ENCODE data around the gene FNDC5. TPM values are rescaled to one million over a fixed set of nuclear protein-coding genes. Genes with fewer than 3 reads are reported as not detected.

Gene FNDC5
- total RNA-seq, 3 donors from 2014 or later (not counting 1 experiment from before 2014, with no cell fraction given), result 0.36 TPM; not detected in 2

GRCh38 chr1:32868085-32868484, 2.6 kb downstream of the FNDC5 start:
- Mint-ChIP-seq H3K36me3 (no peaks in the 10 kb centered on the region), H3K4me3 (no peak overlapping the region), H3K9me3 (no peaks in the 10 kb centered on the region), H3K4me1 (peaks cover 0 to 26% of the 10 kb centered on the region in 2 donors), H3K27ac (no peak overlapping the region), H3K27me3 (ENCODE audit: low read depth in 2 of 2) (peaks cover 10 to 28% of the 10 kb centered on the region in 2 donors)
- H3K36me3 ChIP-seq (ENCODE audit: control insufficient read depth, insufficient read depth, low read length), result peaks cover 5% of the 10 kb centered on the region
- intact Hi-C loops (cut with micrococcal nuclease), result no loop called here
- no peaks in the 10 kb centered on the region for H3K9me3 ChIP-seq (ENCODE audit: control insufficient read depth, insufficient read depth, low read length)
- peaks cover 26% of the 10 kb centered on the region for H3K4me1 ChIP-seq (ENCODE audit: control insufficient read depth, insufficient read depth, low read length)
- TF ChIP-seq CTCF (IDR thresholded peaks at IDR 0.05), result no peak
- DNase-seq, result no peak
- no peak for ATAC-seq
- peaks cover 21% of the 10 kb centered on the region for H3K27me3 ChIP-seq (ENCODE audit: control insufficient read depth, insufficient read depth, low read length)
- H3K27ac ChIP-seq (ENCODE audit: low read length), result no peak overlapping the region
- no peak overlapping the region for H3K4me3 ChIP-seq (ENCODE audit: low read length)
- WGBS (ENCODE audit: insufficient coverage), result 97% methylated on average over 13 of the region's 13 CpGs

GRCh38 chr1:32867671-32868070, 3.0 kb downstream of the FNDC5 start:
- Histone ChIP-seq H3K4me3 (ENCODE audit: low read length) (no peak overlapping the region), H3K9me3 (ENCODE audit: control insufficient read depth, insufficient read depth, low read length) (no peaks in the 10 kb centered on the region), H3K27ac (ENCODE audit: low read length) (no peak overlapping the region), H3K27me3 (ENCODE audit: control insufficient read depth, insufficient read depth, low read length) (peaks cover 21% of the 10 kb centered on the region), H3K36me3 (ENCODE audit: control insufficient read depth, insufficient read depth, low read length) (peaks cover 9% of the 10 kb centered on the region), H3K4me1 (ENCODE audit: control insufficient read depth, insufficient read depth, low read length) (peaks cover 24% of the 10 kb centered on the region)
- ATAC-seq (no peak), DNase-seq (no peak)
- intact Hi-C loops (cut with micrococcal nuclease), result no loop called here
- H3K27ac Mint-ChIP-seq, result no peak overlapping the region
- peaks cover 10 to 26% of the 10 kb centered on the region in 2 donors for H3K27me3 Mint-ChIP-seq (ENCODE audit: low read depth in 2 of 2)
- no peaks in the 10 kb centered on the region for H3K9me3 Mint-ChIP-seq
- no peak overlapping the region for H3K4me3 Mint-ChIP-seq
- peaks cover 2% of the 10 kb centered on the region for H3K36me3 Mint-ChIP-seq
- H3K4me1 Mint-ChIP-seq, result peaks cover 3 to 23% of the 10 kb centered on the region in 2 donors
- TF ChIP-seq CTCF (IDR thresholded peaks at IDR 0.05), result no peak
- 92% methylated on average over 7 of the region's 7 CpGs for WGBS (ENCODE audit: insufficient coverage)

GRCh38 chr1:32867151-32867550, 3.6 kb downstream of the FNDC5 start:
- Mint-ChIP-seq H3K9me3 (no peaks in the 10 kb centered on the region), H3K36me3 (peaks cover 8% of the 10 kb centered on the region), H3K27ac (no peak overlapping the region), H3K4me3 (no peak overlapping the region), H3K4me1 (peaks cover 6 to 20% of the 10 kb centered on the region in 2 donors), H3K27me3 (ENCODE audit: low read depth in 2 of 2) (peaks cover 10 to 24% of the 10 kb centered on the region in 2 donors)
- peaks cover 19% of the 10 kb centered on the region for H3K4me1 ChIP-seq (ENCODE audit: control insufficient read depth, insufficient read depth, low read length)
- TF ChIP-seq CTCF (IDR thresholded peaks at IDR 0.05), result no peak
- intact Hi-C loops (cut with micrococcal nuclease), result no loop called here
- DNase-seq (no peak), ATAC-seq (no peak)
- no peak overlapping the region for H3K4me3 ChIP-seq (ENCODE audit: low read length)
- WGBS (ENCODE audit: insufficient coverage), result 96% methylated on average over 5 of the region's 5 CpGs
- H3K27me3 ChIP-seq (ENCODE audit: control insufficient read depth, insufficient read depth, low read length), result peaks cover 20% of the 10 kb centered on the region
- no peaks in the 10 kb centered on the region for H3K9me3 ChIP-seq (ENCODE audit: control insufficient read depth, insufficient read depth, low read length)
- peaks cover 15% of the 10 kb centered on the region for H3K36me3 ChIP-seq (ENCODE audit: control insufficient read depth, insufficient read depth, low read length)
- no peak overlapping the region for H3K27ac ChIP-seq (ENCODE audit: low read length)

All from natural killer cell (primary cell).